Tibial nerve (tissue), 4 donors: ENCODE measurements around the gene TMPRSS11E.

Source experiments
- EP300 ChIP-seq, 2 donors: sonication (generic); formaldehyde crosslinking; IDR thresholded peaks; one replicate each; pipeline ENCODE4 v1.6.1; 2017; ENCODE audit warnings: antibody characterized with exemption in 2 of 2, mild to moderate bottlenecking in 1 of 2
- POLR2A ChIP-seq, 2 donors: fragments of 450-650 bp; IDR thresholded peaks; one replicate each; pipeline ENCODE4 v1.6.1; 2017; ENCODE audit warnings: antibody characterized with exemption in 2 of 2, mild to moderate bottlenecking in 2 of 2, moderate library complexity in 2 of 2
- TF ChIP-seq, protein P1 (sequence below), 5 experiments: fragments of 200-600 bp in 3 of 5; fragments of 450-650 bp in 2 of 5; sonication (generic) in 3 of 5; IDR thresholded peaks; one replicate each; pipeline ENCODE4 v1.5.1; 2016 to 2019; ENCODE audit warnings: antibody characterized with exemption in 5 of 5, mild to moderate bottlenecking in 3 of 5, moderate library complexity in 2 of 5

GRCh38 chr4:68490826-68491457, 43.7 kb downstream of the TMPRSS11E start:
- TF ChIP-seq, protein P1, sequence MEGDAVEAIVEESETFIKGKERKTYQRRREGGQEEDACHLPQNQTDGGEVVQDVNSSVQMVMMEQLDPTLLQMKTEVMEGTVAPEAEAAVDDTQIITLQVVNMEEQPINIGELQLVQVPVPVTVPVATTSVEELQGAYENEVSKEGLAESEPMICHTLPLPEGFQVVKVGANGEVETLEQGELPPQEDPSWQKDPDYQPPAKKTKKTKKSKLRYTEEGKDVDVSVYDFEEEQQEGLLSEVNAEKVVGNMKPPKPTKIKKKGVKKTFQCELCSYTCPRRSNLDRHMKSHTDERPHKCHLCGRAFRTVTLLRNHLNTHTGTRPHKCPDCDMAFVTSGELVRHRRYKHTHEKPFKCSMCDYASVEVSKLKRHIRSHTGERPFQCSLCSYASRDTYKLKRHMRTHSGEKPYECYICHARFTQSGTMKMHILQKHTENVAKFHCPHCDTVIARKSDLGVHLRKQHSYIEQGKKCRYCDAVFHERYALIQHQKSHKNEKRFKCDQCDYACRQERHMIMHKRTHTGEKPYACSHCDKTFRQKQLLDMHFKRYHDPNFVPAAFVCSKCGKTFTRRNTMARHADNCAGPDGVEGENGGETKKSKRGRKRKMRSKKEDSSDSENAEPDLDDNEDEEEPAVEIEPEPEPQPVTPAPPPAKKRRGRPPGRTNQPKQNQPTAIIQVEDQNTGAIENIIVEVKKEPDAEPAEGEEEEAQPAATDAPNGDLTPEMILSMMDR (IDR thresholded peaks at IDR 0.05), result no peak
- TF ChIP-seq POLR2A (IDR thresholded peaks at IDR 0.05) (no peak), EP300 (IDR thresholded peaks at IDR 0.05) (no peak)
